MCF 10A (cell line): ENCODE measurements around the gene CFAP61. TPM values are rescaled to one million over a fixed set of nuclear protein-coding genes. Genes with fewer than 3 reads are reported as not detected.
A peak's percentile ranks its signal among the peaks of the same experiment; 100 is the strongest.

ENCODE experiments used
- BruUV-seq: library from RNA; stranded (reverse); fragments of 400-500 nt; replicated peaks from 2 replicates; lab custom pipeline; 2021; lab: Mats Ljungman, UMichigan
- CTCF ChIA-PET: fragments of 300-600 bp; sonication (Branson Sonifier 250); formaldehyde crosslinking; extraction: SDS; loops from one replicate; lab custom pipeline; 2021; ENCODE audit warnings: antibody characterized with exemption, inconsistent platforms; lab: Yijun Ruan, JAX
- POLR2A ChIA-PET: fragments of 300-600, 350-650 bp; sonication (Branson Sonifier 250); formaldehyde crosslinking; extraction: SDS; loops from one replicate; lab custom pipeline; 2020; ENCODE audit warnings: antibody characterized with exemption, inconsistent platforms; lab: Yijun Ruan, JAX
- DNase-seq: peaks from one replicate; pipeline ENCODE4 v3.0.0-alpha.2; 2018; ENCODE audit not compliant: unreplicated experiment
- H3K27ac Mint-ChIP-seq: one replicate; pipeline ENCODE4 v1.8.0; 2022; ENCODE audit warnings: mild to moderate bottlenecking, low read depth, mixed read lengths; ENCODE audit not compliant: unreplicated experiment
- H3K27me3 Mint-ChIP-seq: one replicate; pipeline ENCODE4 v1.8.0; 2022; ENCODE audit warnings: mixed read lengths; ENCODE audit not compliant: insufficient read depth, unreplicated experiment
- H3K36me3 Mint-ChIP-seq: one replicate; pipeline ENCODE4 v1.8.0; 2022; ENCODE audit warnings: mild to moderate bottlenecking, moderate library complexity, mixed read lengths; ENCODE audit not compliant: insufficient read depth, unreplicated experiment
- H3K4me1 Mint-ChIP-seq: one replicate; pipeline ENCODE4 v1.8.0; 2022; ENCODE audit warnings: mixed read lengths; ENCODE audit not compliant: insufficient read depth, unreplicated experiment
- H3K4me3 Mint-ChIP-seq: one replicate; pipeline ENCODE4 v1.8.0; 2022; ENCODE audit warnings: mild to moderate bottlenecking, moderate library complexity, mixed read lengths; ENCODE audit not compliant: unreplicated experiment
- H3K9me3 Mint-ChIP-seq: one replicate; pipeline ENCODE4 v1.8.0; 2022; ENCODE audit warnings: mixed read lengths; ENCODE audit not compliant: unreplicated experiment
- intact Hi-C: fragments of 100-400 bp; cut with micrococcal nuclease; formaldehyde crosslinking; loops from 2 replicates; pipeline ENCODE4 v1.14.1; 2022
- total RNA-seq: library from RNA; stranded (reverse); gene quantifications from 2 replicates; pipeline ENCODE4 v1.2.3, GENCODE V29; 2022
- TF ChIP-seq, protein P1 (sequence below): fragments of 200-600 bp; IDR thresholded peaks from one replicate; pipeline ENCODE4 v1.8.0; 2022; ENCODE audit warnings: antibody characterized with exemption, mild to moderate bottlenecking; ENCODE audit not compliant: unreplicated experiment

Gene CFAP61
- total RNA-seq, 1 experiment from 2014 or later, result 1.5 TPM

DNA sequence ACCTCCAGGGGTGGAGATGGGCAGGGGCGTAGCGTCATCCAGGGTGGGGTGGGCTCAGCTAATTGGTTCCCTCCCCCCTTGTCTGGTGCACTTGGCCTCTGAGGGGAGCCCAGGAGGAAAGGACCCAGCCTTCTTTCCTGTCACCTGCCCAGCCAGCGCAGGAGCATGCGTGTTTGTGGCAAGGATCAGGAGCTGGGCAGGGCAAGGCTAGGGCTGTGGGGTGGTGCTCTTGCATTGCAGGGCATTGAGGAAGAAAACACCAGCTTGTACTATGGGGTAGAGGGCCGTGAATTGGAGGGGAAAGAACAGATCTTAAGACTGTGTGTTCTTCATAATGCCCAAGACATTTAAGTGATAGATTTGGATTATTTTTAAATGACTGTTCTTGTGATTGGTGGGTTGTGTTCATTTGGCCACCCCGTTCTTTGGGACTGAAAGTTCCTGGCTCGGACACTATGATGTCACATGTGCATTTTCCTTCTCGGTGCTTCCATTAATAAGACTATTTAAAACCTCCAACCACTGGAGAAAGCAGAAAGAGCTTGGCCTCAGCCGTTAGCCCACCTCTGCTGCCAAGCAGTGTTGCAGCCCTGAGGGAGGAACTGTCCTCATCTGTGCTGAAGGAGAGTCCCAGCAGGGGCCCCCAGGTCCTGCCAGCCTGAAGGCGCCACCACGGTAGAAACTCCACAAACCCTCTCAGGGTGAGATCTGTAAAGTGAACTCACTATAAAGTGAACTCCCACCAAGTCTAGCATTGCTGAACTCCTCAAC lies 179.4 kb downstream of the CFAP61 start:
- TF ChIP-seq, protein P1, sequence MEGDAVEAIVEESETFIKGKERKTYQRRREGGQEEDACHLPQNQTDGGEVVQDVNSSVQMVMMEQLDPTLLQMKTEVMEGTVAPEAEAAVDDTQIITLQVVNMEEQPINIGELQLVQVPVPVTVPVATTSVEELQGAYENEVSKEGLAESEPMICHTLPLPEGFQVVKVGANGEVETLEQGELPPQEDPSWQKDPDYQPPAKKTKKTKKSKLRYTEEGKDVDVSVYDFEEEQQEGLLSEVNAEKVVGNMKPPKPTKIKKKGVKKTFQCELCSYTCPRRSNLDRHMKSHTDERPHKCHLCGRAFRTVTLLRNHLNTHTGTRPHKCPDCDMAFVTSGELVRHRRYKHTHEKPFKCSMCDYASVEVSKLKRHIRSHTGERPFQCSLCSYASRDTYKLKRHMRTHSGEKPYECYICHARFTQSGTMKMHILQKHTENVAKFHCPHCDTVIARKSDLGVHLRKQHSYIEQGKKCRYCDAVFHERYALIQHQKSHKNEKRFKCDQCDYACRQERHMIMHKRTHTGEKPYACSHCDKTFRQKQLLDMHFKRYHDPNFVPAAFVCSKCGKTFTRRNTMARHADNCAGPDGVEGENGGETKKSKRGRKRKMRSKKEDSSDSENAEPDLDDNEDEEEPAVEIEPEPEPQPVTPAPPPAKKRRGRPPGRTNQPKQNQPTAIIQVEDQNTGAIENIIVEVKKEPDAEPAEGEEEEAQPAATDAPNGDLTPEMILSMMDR, result no peak
- ChIA-PET CTCF (interaction anchor here (0.7 to 3.3 kb wide), 4 partner anchors 9 to 161 kb away, joined by 3 to 13 read pairs (median 6); no protein-coding TSS in a partner anchor), POLR2A (interaction anchor here (0.7 kb wide), 1 partner anchor 206 kb away, joined by 3 read pairs; no protein-coding TSS in a partner anchor)
- peak overlapping the region; percentile 73 for H3K27ac Mint-ChIP-seq
- no peak for DNase-seq
- no peaks in the 10 kb centered on the region for H3K9me3 Mint-ChIP-seq
- no peaks in the 10 kb centered on the region for H3K27me3 Mint-ChIP-seq
- peaks cover 11% of the 10 kb centered on the region for H3K4me1 Mint-ChIP-seq
- no peak overlapping the region for H3K4me3 Mint-ChIP-seq
- no TSS peak for BruUV-seq
- intact Hi-C loops, result no loop called here
- H3K36me3 Mint-ChIP-seq, result no peaks in the 10 kb centered on the region

DNA sequence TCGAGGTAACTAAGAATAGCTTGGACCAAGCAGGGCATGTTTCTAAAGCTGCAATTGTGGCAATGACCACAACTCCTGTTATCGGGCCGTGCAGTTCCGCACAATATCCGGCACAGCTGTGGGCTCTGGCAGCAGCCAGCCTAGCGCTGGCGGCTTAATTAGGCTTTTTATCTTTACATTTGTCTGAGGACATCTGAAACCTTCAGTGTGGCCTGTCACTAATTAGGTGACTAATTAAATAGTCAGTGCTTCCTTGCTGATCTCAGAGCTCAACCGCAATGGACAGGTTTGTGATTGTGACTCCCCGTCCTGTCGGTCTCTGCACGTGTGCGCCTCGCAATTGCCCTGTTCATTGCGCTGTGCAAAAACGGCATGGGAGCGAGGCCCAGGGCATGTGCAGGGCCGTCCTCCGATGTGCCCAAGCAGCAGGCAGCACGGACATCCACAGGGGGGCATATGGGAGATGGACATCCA lies 180.7 kb downstream of the CFAP61 start:
- CTCF ChIA-PET, result interaction anchor here (0.6 to 0.9 kb wide), 2 partner anchors 13 to 31 kb away, joined by 3 to 4 read pairs; no protein-coding TSS in a partner anchor
- peaks cover 18% of the 10 kb centered on the region for H3K4me1 Mint-ChIP-seq
- H3K4me3 Mint-ChIP-seq, result no peak overlapping the region
- H3K27ac Mint-ChIP-seq, result no peak overlapping the region
- TF ChIP-seq, protein P1, result no peak
- H3K9me3 Mint-ChIP-seq, result no peaks in the 10 kb centered on the region
- no peak for DNase-seq
- H3K36me3 Mint-ChIP-seq, result no peaks in the 10 kb centered on the region
- no TSS peak for BruUV-seq
- no peaks in the 10 kb centered on the region for H3K27me3 Mint-ChIP-seq
- intact Hi-C loops, result no loop called here
- POLR2A ChIA-PET, result no interaction called here

DNA sequence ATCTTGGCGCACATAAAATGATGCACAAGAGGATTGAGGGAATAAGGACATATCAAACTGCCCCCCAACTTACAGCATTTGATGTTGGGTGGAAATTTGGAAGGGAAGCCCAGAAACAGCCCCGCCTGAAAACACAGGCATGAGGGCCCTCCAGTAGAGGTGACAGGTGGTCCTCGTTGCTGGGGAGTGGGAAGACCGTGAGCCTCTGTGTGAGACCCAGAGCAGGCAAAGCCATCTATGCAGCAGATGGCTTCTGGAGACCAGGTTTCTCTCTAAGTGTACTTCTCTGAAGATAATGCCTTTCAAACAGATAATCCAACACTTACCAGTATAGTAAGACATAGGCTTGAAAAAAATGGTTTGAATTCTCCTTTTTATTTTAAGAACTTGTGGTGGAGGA lies 183.3 kb downstream of the CFAP61 start:
- TF ChIP-seq, protein P1, result no peak
- no TSS peak for BruUV-seq
- Mint-ChIP-seq H3K9me3 (no peaks in the 10 kb centered on the region), H3K4me1 (peaks cover 17% of the 10 kb centered on the region), H3K27ac (no peak overlapping the region), H3K4me3 (no peak overlapping the region), H3K27me3 (no peaks in the 10 kb centered on the region), H3K36me3 (no peaks in the 10 kb centered on the region)
- intact Hi-C loops, result loop anchor here (5.0 kb wide), 2 partner anchors 218 to 332 kb away; partner anchors contain the start of gene NAA20
- ChIA-PET CTCF (interaction anchor here (0.6 to 5.4 kb wide), 4 partner anchors 23 to 373 kb away, joined by 3 to 116 read pairs (median 30); no protein-coding TSS in a partner anchor), POLR2A (no interaction called here)
- DNase-seq, result no peak
